PFSK-1 (cell line): ENCODE results near the gene TAF4.

ENCODE experiments used
- FOXP2 ChIP-seq: optimal IDR thresholded peaks from 2 replicates; pipeline ENCODE3; 2011; ENCODE audit warnings: borderline replicate concordance, control low read depth, inconsistent platforms; ENCODE audit not compliant: insufficient read depth; ENCODE audit errors: extremely low read length, extremely low read depth
- POLR2AphosphoS5 ChIP-seq: IDR thresholded peaks from 2 replicates; pipeline ENCODE4 v1.6.1; 2012; ENCODE audit warnings: low read depth, mild to moderate bottlenecking, control low read depth, low read length, moderate library complexity
- REST ChIP-seq, 2 experiments: IDR thresholded peaks; 2 replicates each; pipeline versions ENCODE4 v1.6.1 to v1.8.0; 2011 to 2012; ENCODE audit warnings: low read depth in 2 of 2, low read length in 2 of 2, control low read depth in 1 of 2, inconsistent platforms in 1 of 2, mild to moderate bottlenecking in 1 of 2, moderate library complexity in 1 of 2; ENCODE audit not compliant: insufficient read depth in 1 of 2
- SIN3A ChIP-seq: IDR thresholded peaks from 2 replicates; pipeline ENCODE4 v1.6.1; 2012; ENCODE audit warnings: mild to moderate bottlenecking, low read length, moderate library complexity, borderline replicate concordance; ENCODE audit not compliant: insufficient read depth
- TAF1 ChIP-seq: IDR thresholded peaks from 2 replicates; pipeline ENCODE4 v1.6.1; 2012; ENCODE audit warnings: low read length, control low read depth, borderline replicate concordance; ENCODE audit not compliant: insufficient read depth

TAF4 gene

DNA sequence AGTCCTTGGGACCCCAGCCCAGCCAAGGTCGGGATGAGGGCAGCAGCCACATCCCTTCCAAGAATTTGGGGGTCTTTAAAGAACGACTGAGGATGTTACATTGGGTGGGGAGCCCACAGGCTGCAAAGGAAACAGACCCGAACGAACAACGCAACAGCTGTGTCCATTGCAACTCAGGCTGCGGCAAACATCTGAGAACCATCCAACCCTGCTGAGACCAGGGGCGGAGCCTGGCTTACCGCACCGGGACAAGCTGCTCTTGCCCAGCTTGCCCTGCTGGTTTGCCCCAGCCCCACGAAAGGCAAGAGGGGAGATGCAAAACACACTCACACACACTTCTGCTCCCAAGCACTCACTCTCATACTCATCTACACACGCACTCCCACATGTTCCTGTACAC, 21.5 kb upstream of the TAF4 start:
- TF ChIP-seq REST (IDR thresholded peaks at IDR 0.05; ENCODE audit: insufficient read depth in 1 of 2, low read depth in 2 of 2, low read length in 2 of 2), result no peak
- no peak for TF ChIP-seq SIN3A
- TF ChIP-seq POLR2AphosphoS5, result no peak
- TF ChIP-seq FOXP2, result no peak
- TF ChIP-seq TAF1, result no peak

DNA sequence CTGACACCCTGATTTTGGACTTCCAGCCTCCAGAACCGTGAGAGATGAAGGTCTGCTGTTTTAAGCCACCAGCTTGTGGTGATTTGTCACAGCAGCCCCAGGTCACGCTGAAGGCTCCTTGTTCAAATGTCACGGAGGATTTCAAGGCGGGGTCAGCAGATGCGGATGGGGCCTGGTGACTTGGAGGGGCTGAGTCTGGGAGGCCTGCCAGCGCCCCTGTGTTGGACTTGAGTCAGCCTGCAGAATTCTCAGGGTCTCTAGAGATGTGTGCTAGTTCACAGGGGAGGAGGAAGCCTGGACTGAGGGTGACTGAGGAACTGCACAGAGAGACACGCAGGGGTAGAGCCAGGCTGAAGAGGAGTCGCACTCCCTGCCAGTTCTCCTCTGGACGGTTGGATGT, 19.5 kb upstream of the TAF4 start:
- no peak for TF ChIP-seq FOXP2
- no peak for TF ChIP-seq POLR2AphosphoS5
- no peak for TF ChIP-seq TAF1
- TF ChIP-seq REST (IDR thresholded peaks at IDR 0.05; ENCODE audit: insufficient read depth in 1 of 2, low read depth in 2 of 2, low read length in 2 of 2), result no peak
- TF ChIP-seq SIN3A, result no peak

GRCh38 chr20:62083312-62083711, 17.6 kb upstream of the TAF4 start:
- TF ChIP-seq SIN3A, result no peak
- no peak for TF ChIP-seq REST (IDR thresholded peaks at IDR 0.05; ENCODE audit: insufficient read depth in 1 of 2, low read depth in 2 of 2, low read length in 2 of 2)
- TF ChIP-seq POLR2AphosphoS5, result no peak

GRCh38 chr20:62080249-62080990, 14.7 kb upstream of the TAF4 start:
- no peak for TF ChIP-seq SIN3A
- TF ChIP-seq POLR2AphosphoS5, result no peak
- no peak for TF ChIP-seq TAF1
- no peak for TF ChIP-seq REST (IDR thresholded peaks at IDR 0.05; ENCODE audit: insufficient read depth in 1 of 2, low read depth in 2 of 2, low read length in 2 of 2)
- TF ChIP-seq FOXP2, result no peak

- TF ChIP-seq POLR2AphosphoS5 (no peak), SIN3A (no peak), FOXP2 (no peak), TAF1 (no peak), REST (IDR thresholded peaks at IDR 0.05; ENCODE audit: insufficient read depth in 1 of 2, low read depth in 2 of 2, low read length in 2 of 2) (no peak)
These were observed 13.5 kb upstream of the TAF4 start for GRCh38 chr20:62079166-62079565.
